GM18519 (cell line): Measurements from ENCODE around the gene MICAL2.

Experiments
- ATAC-seq: cut with Tn5 transposase; IDR thresholded peaks from one replicate; pipeline ENCODE4 v1.9.1; 2021; ENCODE audit warnings: mild to moderate bottlenecking, moderate library complexity; ENCODE audit not compliant: unreplicated experiment, low FRiP score

Gene MICAL2

DNA sequence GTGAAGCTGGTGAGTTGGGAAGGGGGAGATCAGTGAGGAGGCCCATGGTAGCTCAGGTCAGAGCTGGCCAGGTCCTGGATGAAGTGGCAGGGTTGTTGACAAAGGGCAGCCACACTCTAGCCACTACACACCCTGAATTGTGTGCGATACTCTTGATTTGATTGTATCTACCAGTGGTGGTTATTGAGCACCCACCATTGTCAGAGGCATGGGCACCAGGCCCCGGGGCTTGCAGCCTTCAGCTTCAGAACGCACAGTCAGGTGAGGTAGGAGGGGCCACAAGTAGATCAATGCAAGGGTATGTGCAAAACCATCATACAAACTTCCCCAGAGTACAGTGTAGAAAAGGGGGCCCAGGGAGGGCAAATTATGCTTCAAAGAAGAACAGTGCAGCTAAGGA lies 38.1 kb downstream of the MICAL2 start:
- ATAC-seq: no peak

GRCh38 chr11:12148882-12149281 lies 38.5 kb downstream of the MICAL2 start:
- no peak for ATAC-seq

GRCh38 chr11:12149672-12150225 lies 39.4 kb downstream of the MICAL2 start:
- ATAC-seq: no peak

DNA sequence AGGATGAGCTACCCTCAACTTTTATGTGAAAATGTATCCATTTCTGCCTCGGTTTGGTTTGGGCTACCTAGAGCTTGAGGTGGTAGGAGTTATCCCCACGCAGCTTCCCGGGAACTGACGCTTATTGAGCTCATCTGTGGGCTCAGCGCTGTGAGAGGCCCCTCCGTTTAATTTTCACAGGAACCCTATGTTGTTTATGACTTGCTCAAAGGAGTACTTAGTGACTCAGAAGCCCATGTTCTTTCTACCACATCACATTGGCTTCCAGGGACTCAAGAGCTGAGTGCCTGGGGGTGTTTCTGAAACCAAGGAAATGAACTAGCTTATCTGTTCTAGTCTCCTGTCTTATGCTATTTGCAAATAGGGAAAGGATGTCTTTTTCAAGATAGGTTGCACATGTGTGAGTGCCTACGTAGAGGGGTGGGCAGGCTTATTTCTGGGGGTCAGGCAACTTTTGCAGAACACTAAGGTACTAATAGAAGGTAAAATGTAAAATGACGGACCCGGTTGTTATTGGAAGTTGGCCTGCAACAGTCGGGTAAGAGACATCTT lies 40.5 kb downstream of the MICAL2 start:
- ATAC-seq: no peak

- ATAC-seq: no peak
Measured at GRCh38 chr11:12152321-12152720, 41.9 kb downstream of the MICAL2 start.

GRCh38 chr11:12154871-12155668 lies 44.7 kb downstream of the MICAL2 start:
- ATAC-seq: no peak

- no peak for ATAC-seq
Measured at GRCh38 chr11:12155696-12156095, 45.3 kb downstream of the MICAL2 start.

- no peak for ATAC-seq
Measured at GRCh38 chr11:12156301-12157140, 46.1 kb downstream of the MICAL2 start.

- no peak for ATAC-seq
Measured at GRCh38 chr11:12157241-12157661, 46.9 kb downstream of the MICAL2 start.

DNA sequence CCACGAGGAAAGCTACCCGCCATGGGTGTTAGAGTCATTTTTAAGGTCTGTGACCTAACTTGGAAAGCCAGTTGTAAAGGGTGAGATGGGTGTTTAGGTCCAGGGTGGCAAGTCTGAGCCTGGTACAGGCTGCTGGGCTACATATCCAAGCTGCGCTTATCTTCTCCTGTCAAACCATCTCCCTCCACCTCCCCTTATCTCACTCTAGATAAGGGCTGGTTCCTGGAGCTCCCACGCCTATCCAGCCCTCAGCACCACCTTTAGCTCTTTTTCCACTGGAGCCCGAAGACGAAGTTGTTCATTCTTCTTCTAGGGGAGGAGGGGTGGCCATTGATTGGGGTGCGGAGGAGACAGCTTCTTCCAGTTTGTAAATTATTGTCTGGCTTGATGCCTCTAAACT lies 48.5 kb downstream of the MICAL2 start:
- no peak for ATAC-seq

- no peak for ATAC-seq
Measured at GRCh38 chr11:12159351-12160099, 49.1 kb downstream of the MICAL2 start.

DNA sequence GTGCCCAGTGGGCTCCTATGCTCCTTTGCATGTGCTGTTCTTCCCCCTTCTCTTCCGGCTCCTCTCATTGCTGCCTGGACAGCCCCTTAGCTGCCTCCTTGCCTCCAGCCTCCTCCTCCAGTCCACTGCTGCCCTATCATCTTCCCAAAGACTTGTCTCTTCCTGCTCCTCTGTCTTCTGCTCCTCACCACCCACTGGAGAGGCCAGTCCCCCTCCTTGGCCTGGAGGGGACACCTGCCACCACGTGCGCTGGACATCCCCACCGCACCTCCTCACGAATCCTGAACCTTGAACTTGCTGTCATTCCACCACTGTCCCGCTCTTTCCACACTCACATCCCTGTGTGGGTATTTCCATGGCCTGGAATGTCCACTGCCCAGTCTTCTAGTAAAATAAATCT lies 49.8 kb downstream of the MICAL2 start:
- ATAC-seq: no peak

GRCh38 chr11:12160680-12161079 lies 50.3 kb downstream of the MICAL2 start:
- ATAC-seq: no peak

DNA sequence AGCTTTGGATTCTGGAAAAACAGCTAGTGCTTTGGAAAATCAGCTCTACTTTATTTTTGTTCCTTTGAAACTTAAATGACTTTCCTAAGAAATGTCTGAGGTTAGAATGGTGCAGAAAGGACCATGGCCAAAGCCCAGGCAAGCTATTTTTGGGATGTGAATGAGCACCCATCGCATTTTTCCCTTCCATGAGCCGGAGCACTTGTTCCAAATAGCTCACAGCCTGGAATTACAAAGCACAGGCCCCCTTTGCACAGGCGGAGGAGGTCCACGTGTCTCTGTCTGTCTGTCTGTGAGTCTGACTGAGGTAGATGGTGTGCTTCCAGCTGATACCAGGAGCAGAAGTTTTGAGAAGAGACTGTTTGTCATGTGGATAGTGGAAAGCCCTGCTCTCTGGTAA lies 50.7 kb downstream of the MICAL2 start:
- no peak for ATAC-seq

- no peak for ATAC-seq
Measured at GRCh38 chr11:12161603-12162350, 51.4 kb downstream of the MICAL2 start.

- ATAC-seq: no peak
Measured at GRCh38 chr11:12162652-12163051, 52.3 kb downstream of the MICAL2 start.

- no peak for ATAC-seq
Measured at GRCh38 chr11:12163181-12163941, 53.0 kb downstream of the MICAL2 start.

- ATAC-seq: no peak
Measured at GRCh38 chr11:12164061-12165014, 53.9 kb downstream of the MICAL2 start.
